K562 (cell line): ENCODE data around the gene TMEM163. TPM values are rescaled to one million over a fixed set of nuclear protein-coding genes. Genes with fewer than 3 reads are reported as not detected.

Experiments
- ATAC-seq: fragments of 200-7000 bp; cut with Tn5 transposase; 3 replicates; pipeline ENCODE4 v1.9.1; 2020; ENCODE audit warnings: moderate library complexity
- BruUV-seq: library from RNA; stranded (reverse); fragments of 400-500 nt; replicated peaks from 2 replicates; lab custom pipeline; 2021; lab: Mats Ljungman, UMichigan
- CTCF ChIA-PET: fragments of 300-600 bp; formaldehyde crosslinking; extraction: SDS; loops from one replicate; lab custom pipeline; 2021; ENCODE audit warnings: low intra/inter-chr PET ratio; lab: Yijun Ruan, JAX
- POLR2A ChIA-PET: fragments of 300-600, 350-650 bp; sonication (Branson Sonifier 250); formaldehyde crosslinking; extraction: SDS; loops from one replicate; lab custom pipeline; 2021; ENCODE audit warnings: antibody characterized with exemption, inconsistent platforms; lab: Yijun Ruan, JAX
- DNase-seq, 4 experiments: peaks; one replicate each; pipeline versions ENCODE4 v3.0.0 to v3.0.0-alpha.2; 2011 to 2018; ENCODE audit warnings: low spot score in 3 of 4, mixed read lengths in 3 of 4; ENCODE audit errors: extremely low read depth in 1 of 4
- FAIRE-seq: peaks from 2 replicates; lab custom pipeline; 2011; peaks lifted over from hg19 to GRCh38; lab: Jason Lieb, UNC
- H2AFZ ChIP-seq: 2 replicates; pipeline ENCODE4 v1.6.0; 2011; ENCODE audit warnings: low read depth, low read length, control low read depth, inconsistent platforms
- H3K27ac ChIP-seq: fragments of 200-600 bp; 3 replicates; pipeline ENCODE4 v1.8.0; 2011; ENCODE audit warnings: low read depth, mild to moderate bottlenecking, control low read depth, inconsistent platforms, low read length, moderate library complexity, mixed read lengths; ENCODE audit errors: extremely low read depth
- H3K27me3 ChIP-seq, 2 experiments: fragments of 300-600 bp in 1 of 2; 2 replicates in 1 of 2; 3 replicates in 1 of 2; pipeline versions ENCODE4 v1.6.0 to v1.8.0; 2011; ENCODE audit warnings: inconsistent platforms in 2 of 2, low read length in 2 of 2, mild to moderate bottlenecking in 1 of 2, mixed read lengths in 1 of 2, moderate library complexity in 1 of 2; ENCODE audit not compliant: control insufficient read depth in 2 of 2, insufficient read depth in 2 of 2
- H3K36me3 ChIP-seq: fragments of 300-600 bp; 3 replicates; pipeline ENCODE4 v1.8.0; 2011; ENCODE audit warnings: mild to moderate bottlenecking, low read length, inconsistent platforms; ENCODE audit not compliant: control insufficient read depth, insufficient read depth
- H3K4me1 ChIP-seq, 2 experiments: fragments of 200-600 bp in 1 of 2; replicated peaks in 1 of 2; 2 replicates in 1 of 2; 3 replicates in 1 of 2; pipeline versions ENCODE4 v1.5.1 to v1.8.0; 2011; ENCODE audit warnings: inconsistent platforms in 2 of 2, low read length in 2 of 2, mild to moderate bottlenecking in 1 of 2, mixed read lengths in 1 of 2, moderate library complexity in 1 of 2; ENCODE audit not compliant: control insufficient read depth in 2 of 2, insufficient read depth in 2 of 2
- H3K4me2 ChIP-seq: 2 replicates; pipeline ENCODE4 v1.6.1; 2011; ENCODE audit warnings: low read length, control low read depth, inconsistent platforms, mixed read lengths; ENCODE audit not compliant: insufficient read depth
- H3K4me3 ChIP-seq: fragments of 200-600 bp; sonication (generic), shearing (Covaris generic); 2 replicates; pipeline ENCODE4 v1.5.1; 2016; ENCODE audit warnings: control low read depth, inconsistent platforms
- H3K79me2 ChIP-seq: fragments of 200-600 bp; 3 replicates; pipeline ENCODE4 v1.8.0; 2011; ENCODE audit warnings: low read length, inconsistent platforms; ENCODE audit not compliant: control insufficient read depth, insufficient read depth
- H3K9ac ChIP-seq, 2 experiments: 2 replicates each; pipeline versions ENCODE4 v1.6.0 to v1.6.1; 2011; ENCODE audit warnings: low read depth in 2 of 2, low read length in 2 of 2, control low read depth in 1 of 2, inconsistent platforms in 1 of 2, mild to moderate bottlenecking in 1 of 2, mixed read lengths in 1 of 2; ENCODE audit not compliant: insufficient read depth in 1 of 2
- H3K9me1 ChIP-seq: one replicate; pipeline ENCODE4 v1.6.0; 2011; ENCODE audit warnings: inconsistent platforms, mild to moderate bottlenecking, low read length, moderate library complexity; ENCODE audit not compliant: control insufficient read depth, insufficient read depth
- H3K9me3 ChIP-seq: replicated peaks from 2 replicates; pipeline ENCODE4 v1.5.1; 2011; ENCODE audit warnings: low read depth, low read length, inconsistent platforms; ENCODE audit not compliant: control insufficient read depth, insufficient read depth
- H4K20me1 ChIP-seq: replicated peaks from 2 replicates; pipeline ENCODE4 v1.6.1; 2011; ENCODE audit warnings: low read length, inconsistent platforms, mixed read lengths; ENCODE audit not compliant: control insufficient read depth, insufficient read depth
- DEAF1 ChIP-seq: fragments of 450-650 bp; formaldehyde crosslinking; IDR thresholded peaks from 2 replicates; pipeline ENCODE4 v1.4.0; 2020; ENCODE audit warnings: mild to moderate bottlenecking, moderate library complexity
- DPF2 ChIP-seq: fragments of 450-650 bp; IDR thresholded peaks from 2 replicates; pipeline ENCODE4 v1.6.1; 2016
- E2F5 ChIP-seq: sonication (generic); formaldehyde crosslinking; IDR thresholded peaks from 2 replicates; pipeline ENCODE4 v1.8.0; 2022; ENCODE audit warnings: mild to moderate bottlenecking, missing genetic modification reagents
- FOXA1 ChIP-seq: fragments of 450-650 bp; IDR thresholded peaks from 2 replicates; pipeline ENCODE4 v1.6.1; 2016; ENCODE audit warnings: mild to moderate bottlenecking, borderline replicate concordance
- HDAC1 ChIP-seq, 2 experiments: fragments of 450-650 bp; IDR thresholded peaks; 2 replicates each; pipeline ENCODE4 v1.6.1; 2016 to 2017; ENCODE audit warnings: inconsistent platforms in 1 of 2, mild to moderate bottlenecking in 1 of 2, moderate library complexity in 1 of 2
- NR3C1 ChIP-seq: sonication (generic); formaldehyde crosslinking; IDR thresholded peaks from 2 replicates; pipeline ENCODE4 v1.8.1; 2022; ENCODE audit warnings: missing genetic modification reagents
- PTBP1 ChIP-seq: fragments of 200-400 bp; formaldehyde crosslinking; IDR thresholded peaks from 2 replicates; pipeline ENCODE4 v1.6.1; 2017; ENCODE audit warnings: low read depth, low read length
- RBM17 ChIP-seq: fragments of 200-400 bp; formaldehyde crosslinking; IDR thresholded peaks from 2 replicates; pipeline ENCODE4 v1.6.1; 2017; ENCODE audit warnings: low read depth, mild to moderate bottlenecking, low read length, borderline replicate concordance
- TBL1XR1 ChIP-seq, 2 experiments: IDR thresholded peaks; 2 replicates each; pipeline ENCODE4 v1.6.1; 2012; ENCODE audit warnings: improper control_type of control experiment in 2 of 2, low read length in 2 of 2, mild to moderate bottlenecking in 1 of 2
- ZBTB11 ChIP-seq, 3 experiments: fragments of 200-800 bp in 1 of 3; fragments of 250-450 bp in 1 of 3; fragments of 450-650 bp in 1 of 3; sonication (Bioruptor Pico) in 1 of 3; sonication (Bioruptor generic) in 1 of 3; formaldehyde crosslinking in 1 of 3; IDR thresholded peaks; 2 replicates each; pipeline versions ENCODE4 v1.6.1 to v1.8.0; 2016 to 2022; ENCODE audit warnings: mild to moderate bottlenecking in 2 of 3, missing genetic modification characterization in 2 of 3, missing compliant biosample characterization in 1 of 3, moderate library complexity in 1 of 3
- ZFP30 ChIP-seq: fragments of 250-450 bp; sonication (Bioruptor Pico); IDR thresholded peaks from 2 replicates; pipeline ENCODE4 v1.8.0; 2022; ENCODE audit warnings: moderate library complexity, mild to moderate bottlenecking, inconsistent platforms, borderline replicate concordance
- ZNF282 ChIP-seq: sonication (generic); formaldehyde crosslinking; IDR thresholded peaks from 2 replicates; pipeline ENCODE4 v1.8.1; 2023; ENCODE audit warnings: missing genetic modification reagents
- ZNF311 ChIP-seq: fragments of 250-450 bp; sonication (Bioruptor Pico); IDR thresholded peaks from 2 replicates; pipeline ENCODE4 v1.4.0; 2020; ENCODE audit warnings: mild to moderate bottlenecking, moderate library complexity
- WGBS: fragments of 100-300 bp; shearing (Covaris generic); methylation state at CpG from one replicate; pipeline ENCODE4 v1.1.6; 2016; ENCODE audit warnings: low coverage, mixed read lengths; ENCODE audit not compliant: insufficient coverage; ENCODE audit errors: missing lambda C conversion rate; 5-methylcytosine and 5-hydroxymethylcytosine counted together
- in situ Hi-C: fragments of 300-500 bp; cut with MboI; formaldehyde crosslinking; loops from 4 replicates; pipeline ENCODE4 v1.15.0; 2018; ENCODE audit warnings: inconsistent platforms, mixed read lengths
- intact Hi-C: fragments of 100-400 bp; cut with micrococcal nuclease; formaldehyde crosslinking; loops from 2 replicates; pipeline ENCODE4 v1.14.2; 2022
- polyA plus RNA-seq, 8 experiments: library from polyadenylated mRNA; depleted of rRNA in 4 of 8; stranded (reverse) in 5 of 8; unstranded in 3 of 8; fragments of >200 nt; fragmentation: Nextera tagmentation in 2 of 8; fragmentation: Illumina TruSeq in 1 of 8; extraction: Ambion mirVana in 2 of 8; extraction: Trizol in 1 of 8; gene quantifications; 2 replicates each; pipeline versions ENCODE4 v1.2.1 to v1.2.3, GENCODE V29; 2011 to 2014; ENCODE audit warnings: inconsistent platforms in 1 of 8, missing spikeins in 1 of 8
- total RNA-seq, 7 experiments: library from RNA; depleted of rRNA in 6 of 7; stranded (reverse); fragments of >200 nt in 6 of 7; fragmentation: Illumina TruSeq in 2 of 7; extraction: Trizol in 2 of 7; gene quantifications; 2 replicates each; pipeline versions ENCODE4 v1.2.1 to v1.2.3, GENCODE V29; 2011 to 2021; ENCODE audit warnings: low replicate concordance in 1 of 7

TMEM163 gene
- total and polyA plus RNA-seq, 9 of the 15 experiments (the other 6 are each of a cell fraction or from before 2014, with no cell fraction given) = 0.04 to 0.68 (median 0.16) TPM; not detected in 3

DNA sequence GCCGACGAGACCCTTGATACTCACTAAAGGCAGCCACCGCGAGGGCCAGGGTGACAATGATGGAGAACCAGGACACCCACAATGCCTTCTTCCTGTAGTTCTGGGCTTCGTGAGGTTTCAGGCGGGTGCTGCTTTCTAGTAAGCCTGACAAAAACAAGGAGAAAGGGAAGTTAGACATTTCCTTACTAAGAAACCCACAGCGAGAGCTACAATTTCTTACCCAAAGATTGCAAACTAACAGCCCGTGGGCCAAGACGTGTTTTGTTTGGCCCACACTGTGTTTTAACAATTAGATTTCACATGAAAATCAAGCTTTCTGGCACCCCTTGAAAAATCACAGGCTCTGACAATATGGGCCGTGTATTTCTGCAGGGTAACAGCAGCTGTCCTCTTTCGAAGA, 5.6 kb downstream of the TMEM163 start:
- 0 out of 2 replicates have a peak overlapping the region, but pooled peaks have one; percentile 14 for H2AFZ ChIP-seq
- H3K27me3 ChIP-seq = peaks cover 3 to 17% of the 10 kb centered on the region in 2 experiments; a peak in 3 of 5 replicates
- intact Hi-C loops = no loop called here
- no peaks in the 10 kb centered on the region for H3K9me3 ChIP-seq
- no peak overlapping the region for H3K4me2 ChIP-seq
- no TSS peak for BruUV-seq
- H4K20me1 ChIP-seq = no peaks in the 10 kb centered on the region
- ATAC-seq (no peak), DNase-seq (no peak), FAIRE-seq (no peak)
- H3K4me1 ChIP-seq = peaks cover 0 to 3% of the 10 kb centered on the region in 2 experiments; a peak in 1 of 5 replicates
- ChIA-PET CTCF (no interaction called here), POLR2A (interaction anchor here (0.7 kb wide), 1 partner anchor 48 kb away, joined by 3 read pairs; no protein-coding TSS in a partner anchor)
- no peaks in the 10 kb centered on the region for H3K9me1 ChIP-seq
- H3K27ac ChIP-seq = no peak overlapping the region
- no peak overlapping the region for H3K9ac ChIP-seq
- H3K36me3 ChIP-seq = no peaks in the 10 kb centered on the region
- no peak overlapping the region for H3K4me3 ChIP-seq
- 6% methylated on average over 11 of the region's 11 CpGs for WGBS
- no peaks in the 10 kb centered on the region for H3K79me2 ChIP-seq
- in situ Hi-C loops = no loop called here
- TF ChIP-seq ZFP30 (CRISPR knock-in tag) (no peak), E2F5 (CRISPR knock-in tag) (no peak), PTBP1 (no peak), ZNF282 (no peak), ZBTB11 (CRISPR knock-in tag; IDR thresholded peaks at IDR 0.05) (no peak), NR3C1 (CRISPR knock-in tag) (no peak), RBM17 (no peak), TBL1XR1 (IDR thresholded peaks at IDR 0.05; ENCODE audit: low read length in 2 of 2) (no peak), DPF2 (no peak), FOXA1 (no peak), ZNF311 (CRISPR knock-in tag) (no peak), HDAC1 (IDR thresholded peaks at IDR 0.05) (no peak), DEAF1 (CRISPR knock-in tag) (no peak)
